Measurements from ENCODE around the gene SH3YL1. TPM values are rescaled to one million over a fixed set of nuclear protein-coding genes. Genes with fewer than 3 reads are reported as not detected.

The SH3YL1 gene
- total and polyA plus RNA-seq, 4 donors = 6.4 to 19.2 (median 13.9) TPM

DNA sequence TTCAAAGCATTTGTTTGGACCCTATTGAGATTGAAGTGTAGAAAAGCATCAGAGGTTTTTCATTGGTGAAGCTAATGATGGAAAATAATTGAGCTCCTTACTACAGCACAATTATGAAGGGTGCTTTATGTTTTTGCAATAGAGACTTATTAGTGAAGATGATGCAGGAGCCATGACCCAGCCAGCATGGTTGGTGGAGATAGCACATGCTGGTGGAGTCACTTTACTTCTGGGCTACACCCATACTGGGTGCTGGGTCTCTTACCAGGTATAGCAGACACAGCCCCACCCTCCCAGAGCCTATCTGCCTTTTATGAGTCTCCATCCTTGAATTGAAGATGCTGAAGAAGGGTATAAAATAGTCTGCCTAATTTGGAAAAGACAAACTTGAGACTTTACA lies 4.5 kb upstream of the SH3YL1 start:
- Histone ChIP-seq H3K27ac (ENCODE audit: low read depth in 1 of 2, low read length in 2 of 2) (no peak overlapping the region), H3K27me3 (ENCODE audit: control insufficient read depth in 4 of 4, insufficient read depth in 4 of 4, low read length in 3 of 4) (no peaks in the 10 kb centered on the region), H3K36me3 (ENCODE audit: control insufficient read depth in 4 of 4, insufficient read depth in 3 of 4, low read depth in 1 of 4, low read length in 3 of 4) (peaks cover 0 to 13% (median under 1%) of the 10 kb centered on the region in 4 donors), H3K9me3 (ENCODE audit: control insufficient read depth in 4 of 4, low read length in 3 of 4) (no peaks in the 10 kb centered on the region), H3K9ac (ENCODE audit: low read depth in 1 of 2, low read length in 2 of 2) (no peak overlapping the region), H3K4me1 (ENCODE audit: control insufficient read depth in 4 of 4, insufficient read depth in 4 of 4, low read length in 3 of 4) (peaks cover 2 to 15% (median 14%) of the 10 kb centered on the region in 4 donors), H3K4me3 (ENCODE audit: low read depth in 1 of 3, low read length in 3 of 3) (no peak overlapping the region)
- TF ChIP-seq HNF4A (conservative IDR thresholded peaks at IDR 0.05) (no peak), JUND (IDR thresholded peaks at IDR 0.05) (no peak), NR2F2 (IDR thresholded peaks at IDR 0.05) (no peak), SP1 (IDR thresholded peaks at IDR 0.05) (no peak), RAD21 (IDR thresholded peaks at IDR 0.05) (no peak), HNF4G (IDR thresholded peaks at IDR 0.05) (no peak), FOXA1 (IDR thresholded peaks at IDR 0.05) (no peak)
- TF ChIP-seq, protein P1, sequence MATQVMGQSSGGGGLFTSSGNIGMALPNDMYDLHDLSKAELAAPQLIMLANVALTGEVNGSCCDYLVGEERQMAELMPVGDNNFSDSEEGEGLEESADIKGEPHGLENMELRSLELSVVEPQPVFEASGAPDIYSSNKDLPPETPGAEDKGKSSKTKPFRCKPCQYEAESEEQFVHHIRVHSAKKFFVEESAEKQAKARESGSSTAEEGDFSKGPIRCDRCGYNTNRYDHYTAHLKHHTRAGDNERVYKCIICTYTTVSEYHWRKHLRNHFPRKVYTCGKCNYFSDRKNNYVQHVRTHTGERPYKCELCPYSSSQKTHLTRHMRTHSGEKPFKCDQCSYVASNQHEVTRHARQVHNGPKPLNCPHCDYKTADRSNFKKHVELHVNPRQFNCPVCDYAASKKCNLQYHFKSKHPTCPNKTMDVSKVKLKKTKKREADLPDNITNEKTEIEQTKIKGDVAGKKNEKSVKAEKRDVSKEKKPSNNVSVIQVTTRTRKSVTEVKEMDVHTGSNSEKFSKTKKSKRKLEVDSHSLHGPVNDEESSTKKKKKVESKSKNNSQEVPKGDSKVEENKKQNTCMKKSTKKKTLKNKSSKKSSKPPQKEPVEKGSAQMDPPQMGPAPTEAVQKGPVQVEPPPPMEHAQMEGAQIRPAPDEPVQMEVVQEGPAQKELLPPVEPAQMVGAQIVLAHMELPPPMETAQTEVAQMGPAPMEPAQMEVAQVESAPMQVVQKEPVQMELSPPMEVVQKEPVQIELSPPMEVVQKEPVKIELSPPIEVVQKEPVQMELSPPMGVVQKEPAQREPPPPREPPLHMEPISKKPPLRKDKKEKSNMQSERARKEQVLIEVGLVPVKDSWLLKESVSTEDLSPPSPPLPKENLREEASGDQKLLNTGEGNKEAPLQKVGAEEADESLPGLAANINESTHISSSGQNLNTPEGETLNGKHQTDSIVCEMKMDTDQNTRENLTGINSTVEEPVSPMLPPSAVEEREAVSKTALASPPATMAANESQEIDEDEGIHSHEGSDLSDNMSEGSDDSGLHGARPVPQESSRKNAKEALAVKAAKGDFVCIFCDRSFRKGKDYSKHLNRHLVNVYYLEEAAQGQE (IDR thresholded peaks at IDR 0.05) = no peak
- TF ChIP-seq, protein P2, sequence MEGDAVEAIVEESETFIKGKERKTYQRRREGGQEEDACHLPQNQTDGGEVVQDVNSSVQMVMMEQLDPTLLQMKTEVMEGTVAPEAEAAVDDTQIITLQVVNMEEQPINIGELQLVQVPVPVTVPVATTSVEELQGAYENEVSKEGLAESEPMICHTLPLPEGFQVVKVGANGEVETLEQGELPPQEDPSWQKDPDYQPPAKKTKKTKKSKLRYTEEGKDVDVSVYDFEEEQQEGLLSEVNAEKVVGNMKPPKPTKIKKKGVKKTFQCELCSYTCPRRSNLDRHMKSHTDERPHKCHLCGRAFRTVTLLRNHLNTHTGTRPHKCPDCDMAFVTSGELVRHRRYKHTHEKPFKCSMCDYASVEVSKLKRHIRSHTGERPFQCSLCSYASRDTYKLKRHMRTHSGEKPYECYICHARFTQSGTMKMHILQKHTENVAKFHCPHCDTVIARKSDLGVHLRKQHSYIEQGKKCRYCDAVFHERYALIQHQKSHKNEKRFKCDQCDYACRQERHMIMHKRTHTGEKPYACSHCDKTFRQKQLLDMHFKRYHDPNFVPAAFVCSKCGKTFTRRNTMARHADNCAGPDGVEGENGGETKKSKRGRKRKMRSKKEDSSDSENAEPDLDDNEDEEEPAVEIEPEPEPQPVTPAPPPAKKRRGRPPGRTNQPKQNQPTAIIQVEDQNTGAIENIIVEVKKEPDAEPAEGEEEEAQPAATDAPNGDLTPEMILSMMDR (IDR thresholded peaks at IDR 0.05; ENCODE audit: low read depth, low read length, missing input control) = no peak
- DNase-seq (ENCODE audit: low spot score) = peak; percentile 66

DNA sequence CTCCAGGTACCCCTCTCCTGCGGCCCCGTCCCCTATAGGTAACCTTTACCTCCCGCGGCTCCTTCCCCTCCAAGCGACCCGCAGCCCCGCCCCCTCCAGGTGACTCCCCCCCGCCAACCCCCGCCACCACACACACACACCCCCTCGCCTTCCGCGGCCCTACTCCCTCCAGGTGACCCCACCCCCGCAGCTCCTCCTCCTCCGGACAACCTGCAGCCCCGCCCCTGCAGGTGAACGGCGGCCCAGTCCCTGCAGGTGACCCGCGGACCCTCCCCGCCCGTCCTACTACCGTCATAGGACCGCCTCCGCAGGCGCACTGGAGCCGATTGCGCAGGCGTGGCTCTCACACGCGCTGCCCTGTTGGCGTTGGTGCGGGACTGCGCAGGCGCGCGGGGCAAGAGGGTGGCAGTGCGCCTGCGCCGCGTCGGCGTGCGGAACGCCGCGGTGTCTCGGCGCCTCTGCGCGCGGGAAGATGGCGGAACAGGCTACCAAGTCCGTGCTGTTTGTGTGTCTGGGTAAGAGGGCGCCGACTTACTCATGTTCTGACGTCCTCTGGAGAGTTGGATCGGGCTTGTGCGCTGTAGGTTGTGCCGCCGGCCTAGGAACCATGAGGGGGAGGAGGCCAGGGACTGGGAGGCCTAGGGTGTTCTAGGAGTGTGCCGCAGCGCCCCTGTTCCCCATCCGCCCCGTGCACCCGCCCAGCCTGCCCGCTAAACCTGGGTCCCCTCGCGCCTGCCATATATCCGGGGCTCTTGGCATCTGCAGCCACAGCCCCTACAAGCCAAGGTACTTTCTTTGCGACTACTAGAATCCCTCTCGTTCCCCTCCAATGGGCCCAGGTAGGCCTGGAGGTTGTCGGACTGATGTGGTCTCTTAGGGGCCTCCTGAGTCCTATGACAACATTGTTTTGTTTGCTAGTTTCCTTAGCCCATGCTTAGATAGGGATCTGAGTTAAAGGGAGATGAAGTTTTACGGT lies 949 bp upstream of the SH3YL1 start, which contains the start of gene ACP1:
ACP1 (plus strand) TSS at position 455 of the 976 bp plus-strand sequence; CDS start at position 473, 18 bp downstream.
- H3K9ac ChIP-seq (ENCODE audit: low read depth in 1 of 2, low read length in 2 of 2) = peak within 1 kb of the TSS; percentile 87 to 95
- H3K27me3 ChIP-seq (ENCODE audit: control insufficient read depth in 4 of 4, insufficient read depth in 4 of 4, low read length in 3 of 4) = no peaks in the 10 kb centered on the region
- peak; percentile 93 for DNase-seq (ENCODE audit: low spot score)
- TF ChIP-seq, protein P3, sequence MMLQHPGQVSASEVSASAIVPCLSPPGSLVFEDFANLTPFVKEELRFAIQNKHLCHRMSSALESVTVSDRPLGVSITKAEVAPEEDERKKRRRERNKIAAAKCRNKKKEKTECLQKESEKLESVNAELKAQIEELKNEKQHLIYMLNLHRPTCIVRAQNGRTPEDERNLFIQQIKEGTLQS (IDR thresholded peaks at IDR 0.05) = no peak
- TF ChIP-seq YY1 (IDR thresholded peaks at IDR 0.05) = peak; percentile 95
- TF ChIP-seq NR2F2 (IDR thresholded peaks at IDR 0.05) = no peak
- TF ChIP-seq HNF4G (IDR thresholded peaks at IDR 0.05) = no peak
- TF ChIP-seq RAD21 (IDR thresholded peaks at IDR 0.05) = no peak
- TF ChIP-seq, protein P4, sequence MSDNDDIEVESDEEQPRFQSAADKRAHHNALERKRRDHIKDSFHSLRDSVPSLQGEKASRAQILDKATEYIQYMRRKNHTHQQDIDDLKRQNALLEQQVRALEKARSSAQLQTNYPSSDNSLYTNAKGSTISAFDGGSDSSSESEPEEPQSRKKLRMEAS (IDR thresholded peaks at IDR 0.05) = no peak
- TF ChIP-seq EGR1 (IDR thresholded peaks at IDR 0.05; ENCODE audit: low read depth in 2 of 2) = peak in 1 of 2 donors; percentile 78
- no peak for TF ChIP-seq RXRA (IDR thresholded peaks at IDR 0.05)
- no peak for TF ChIP-seq FOXA2 (IDR thresholded peaks at IDR 0.05)
- peaks cover 0 to 1% (median 0%) of the 10 kb centered on the region in 4 donors for H3K36me3 ChIP-seq (ENCODE audit: control insufficient read depth in 4 of 4, insufficient read depth in 3 of 4, low read depth in 1 of 4, low read length in 3 of 4)
- peak within 1 kb of the TSS; percentile 74 to 81 for H3K27ac ChIP-seq (ENCODE audit: low read depth in 1 of 2, low read length in 2 of 2)
- peaks cover 8 to 27% (median 23%) of the 10 kb centered on the region in 4 donors for H3K4me1 ChIP-seq (ENCODE audit: control insufficient read depth in 4 of 4, insufficient read depth in 4 of 4, low read length in 3 of 4)
- peak within 1 kb of the TSS; percentile 87 to 99 (median 99) for H3K4me3 ChIP-seq (ENCODE audit: low read depth in 1 of 3, low read length in 3 of 3)
- WGBS = under 1% methylated on average over 73 of the region's 73 CpGs
- H3K9me3 ChIP-seq (ENCODE audit: control insufficient read depth in 4 of 4, low read length in 3 of 4) = no peaks in the 10 kb centered on the region

All from liver (tissue), 9 donors.